Measurements from ENCODE around the gene XPC.

XPC gene

GRCh38 chr3:14132120-14132519, 46.3 kb downstream of the XPC start:
- no peak overlapping the region for H3K4me3 ChIP-seq (ENCODE audit: low read depth, low read length)
- no peak for DNase-seq (ENCODE audit: low read depth, low spot score)
- POLR2A ChIA-PET, result no interaction called here
- TF ChIP-seq CTCF (IDR thresholded peaks at IDR 0.05; ENCODE audit: insufficient read depth, low read length, missing control alignments), result no peak
- CTCF ChIA-PET, result no interaction called here

- H3K4me3 ChIP-seq (ENCODE audit: low read depth, low read length), result no peak overlapping the region
- no peak for TF ChIP-seq CTCF (IDR thresholded peaks at IDR 0.05; ENCODE audit: insufficient read depth, low read length, missing control alignments)
- ChIA-PET POLR2A (no interaction called here), CTCF (interaction anchor here (1.4 kb wide), 1 partner anchor 235 kb away, joined by 5 read pairs; no protein-coding TSS in a partner anchor)
- no peak for DNase-seq (ENCODE audit: low read depth, low spot score)
Observed at GRCh38 chr3:14131134-14131533, 47.3 kb downstream of the XPC start.

GRCh38 chr3:14130707-14131106, 47.7 kb downstream of the XPC start:
- DNase-seq (ENCODE audit: low read depth, low spot score), result no peak
- ChIA-PET CTCF (interaction anchor here (0.8 to 1.4 kb wide), 2 partner anchors 73 to 234 kb away, joined by 3 to 5 read pairs; no protein-coding TSS in a partner anchor), POLR2A (no interaction called here)
- no peak overlapping the region for H3K4me3 ChIP-seq (ENCODE audit: low read depth, low read length)
- TF ChIP-seq CTCF (IDR thresholded peaks at IDR 0.05; ENCODE audit: insufficient read depth, low read length, missing control alignments), result no peak

- CTCF ChIA-PET, result interaction anchor here (0.8 to 1.4 kb wide), 2 partner anchors 73 to 234 kb away, joined by 3 to 5 read pairs; no protein-coding TSS in a partner anchor
- POLR2A ChIA-PET, result no interaction called here
- no peak overlapping the region for H3K4me3 ChIP-seq (ENCODE audit: low read depth, low read length)
- TF ChIP-seq CTCF (IDR thresholded peaks at IDR 0.05; ENCODE audit: insufficient read depth, low read length, missing control alignments), result no peak
- DNase-seq (ENCODE audit: low read depth, low spot score), result no peak
Observed at GRCh38 chr3:14130230-14130629, 48.2 kb downstream of the XPC start.

- no peak for TF ChIP-seq CTCF (IDR thresholded peaks at IDR 0.05; ENCODE audit: insufficient read depth, low read length, missing control alignments)
- ChIA-PET CTCF (interaction anchor here (0.7 kb wide), 1 partner anchor 583 kb away, joined by 3 read pairs; no protein-coding TSS in a partner anchor), POLR2A (no interaction called here)
- no peak for DNase-seq (ENCODE audit: low read depth, low spot score)
- H3K4me3 ChIP-seq (ENCODE audit: low read depth, low read length), result no peak overlapping the region
Observed at GRCh38 chr3:14129296-14129695, 49.1 kb downstream of the XPC start.

- no peak overlapping the region for H3K4me3 ChIP-seq (ENCODE audit: low read depth, low read length)
- CTCF ChIA-PET, result no interaction called here
- TF ChIP-seq CTCF (IDR thresholded peaks at IDR 0.05; ENCODE audit: insufficient read depth, low read length, missing control alignments), result no peak
- POLR2A ChIA-PET, result no interaction called here
- no peak for DNase-seq (ENCODE audit: low read depth, low spot score)
Observed at GRCh38 chr3:14128724-14129123, 49.7 kb downstream of the XPC start.
